Stomach (tissue), 9 donors: ENCODE measurements around the gene CAPN15. TPM values are rescaled to one million over a fixed set of nuclear protein-coding genes. Genes with fewer than 3 reads are reported as not detected.

Experiments used
- DNase-seq, 2 donors: peaks; one replicate each; pipeline versions ENCODE4 v3.0.0 to v3.0.0-alpha.2; 2013 to 2019
- H3K27ac ChIP-seq, 5 donors: fragments of 200-600 bp in 4 of 5; sonication (generic) in 4 of 5; one replicate each; pipeline ENCODE4 v1.5.1; 2013 to 2019; ENCODE audit warnings: mild to moderate bottlenecking in 1 of 5, moderate library complexity in 1 of 5
- H3K27me3 ChIP-seq, 3 donors: fragments of 200-600 bp; sonication (generic); one replicate each; pipeline ENCODE4 v1.5.1; 2017 to 2019; ENCODE audit warnings: mixed run types in 1 of 3
- H3K36me3 ChIP-seq, 4 donors: fragments of 200-600 bp; sonication (generic); 1 replicate in 3 of 4; 2 replicates in 1 of 4; pipeline ENCODE4 v1.5.1; 2016 to 2019
- H3K4me1 ChIP-seq, 4 donors: fragments of 200-600 bp; sonication (generic); one replicate each; pipeline ENCODE4 v1.5.1; 2016 to 2019
- H3K4me3 ChIP-seq, 4 donors: fragments of 200-600 bp; sonication (generic) in 3 of 4; one replicate each; pipeline ENCODE4 v1.5.1; 2016 to 2019; ENCODE audit warnings: mild to moderate bottlenecking in 1 of 4
- H3K9me3 ChIP-seq, 4 donors: fragments of 200-600 bp; sonication (generic); one replicate each; pipeline ENCODE4 v1.5.1; 2016 to 2019
- CTCF ChIP-seq, 7 experiments: fragments of 450-650 bp in 4 of 7; fragments of 200-600 bp in 3 of 7; sonication (generic) in 3 of 7; IDR thresholded peaks; one replicate each; pipeline ENCODE4 v1.5.1; 2016 to 2019; ENCODE audit warnings: antibody characterized with exemption in 7 of 7, control low read depth in 2 of 7, mild to moderate bottlenecking in 1 of 7
- EP300 ChIP-seq: sonication (generic); formaldehyde crosslinking; IDR thresholded peaks from one replicate; pipeline ENCODE4 v1.6.1; 2017; ENCODE audit warnings: antibody characterized with exemption
- POLR2A ChIP-seq, 4 donors: fragments of 450-650 bp; IDR thresholded peaks; one replicate each; pipeline ENCODE4 v1.6.1; 2016; ENCODE audit warnings: antibody characterized with exemption in 4 of 4, control low read depth in 2 of 4, mild to moderate bottlenecking in 1 of 4, moderate library complexity in 1 of 4
- POLR2AphosphoS5 ChIP-seq, 3 donors: sonication (generic); formaldehyde crosslinking; IDR thresholded peaks; one replicate each; pipeline ENCODE4 v1.6.1; 2016; ENCODE audit warnings: antibody characterized with exemption in 3 of 3
- WGBS, 5 donors: extraction: QIAGEN DNeasy Blood & Tissue Kit in 3 of 5; methylation state at CpG; one replicate each; pipeline versions ENCODE4 v1.1.5 to v1.1.7; 2013 to 2018; 5-methylcytosine and 5-hydroxymethylcytosine counted together
- intact Hi-C: fragments of 100-400 bp; cut with DNase I; formaldehyde crosslinking; loops from one replicate; pipeline ENCODE4 v1.15.1; 2023; ENCODE audit warnings: low total_unique reads
- polyA plus RNA-seq, 3 donors: library from polyadenylated mRNA; stranded (reverse); fragments of 200-250 nt; gene quantifications; one replicate each; pipeline ENCODE4 v1.2.3, GENCODE V29; 2013
- total RNA-seq, 5 donors: library from RNA; depleted of rRNA; stranded (reverse); fragments of >200 nt; gene quantifications; one replicate each; pipeline versions ENCODE4 v1.1.0 to v1.2.3, GENCODE V29; 2014 to 2016
- donor health status: healthy with polysubstance abuse.
- donor health status: Bipolar disorder and iron deficiency.
- donor health status: healthy.

CAPN15 gene
- total and polyA plus RNA-seq, 8 donors = 25.2 to 235 (median 35.0) TPM

GRCh38 chr16:524274-525040, 3.1 kb upstream of the CAPN15 start:
- WGBS, 5 donors = 74 to 78% (median 77%) methylated on average over 20 to 24 of the region's 24 CpGs
- intact Hi-C loops = no loop called here
- H3K27ac ChIP-seq = no peak overlapping the region
- no peaks in the 10 kb centered on the region for H3K9me3 ChIP-seq
- no peaks in the 10 kb centered on the region for H3K27me3 ChIP-seq
- H3K4me1 ChIP-seq = peaks cover 27 to 51% (median 47%) of the 10 kb centered on the region in 4 donors
- TF ChIP-seq CTCF (IDR thresholded peaks at IDR 0.05) = no peak
- TF ChIP-seq POLR2AphosphoS5 (IDR thresholded peaks at IDR 0.05) = no peak
- TF ChIP-seq EP300 = no peak
- TF ChIP-seq POLR2A (IDR thresholded peaks at IDR 0.05) = no peak
- DNase-seq = no peak
- H3K4me3 ChIP-seq = no peak overlapping the region
- peaks cover 15 to 21% (median 18%) of the 10 kb centered on the region in 4 donors for H3K36me3 ChIP-seq

- intact Hi-C loops = no loop called here
- Histone ChIP-seq H3K4me1 (peaks cover 34 to 58% (median 54%) of the 10 kb centered on the region in 4 donors), H3K36me3 (peaks cover 8 to 18% (median 14%) of the 10 kb centered on the region in 4 donors), H3K27ac (peak overlapping the region in 1 of 5 donors; percentile 98), H3K4me3 (no peak overlapping the region), H3K9me3 (no peaks in the 10 kb centered on the region), H3K27me3 (no peaks in the 10 kb centered on the region)
- TF ChIP-seq POLR2AphosphoS5 (IDR thresholded peaks at IDR 0.05) (no peak), CTCF (IDR thresholded peaks at IDR 0.05) (no peak), EP300 (no peak), POLR2A (IDR thresholded peaks at IDR 0.05) (no peak)
- no peak for DNase-seq
- 82 to 94% (median 93%) methylated on average over 7 to 8 of the region's 8 CpGs for WGBS, 5 donors
Measured at GRCh38 chr16:525123-525519, 2.4 kb upstream of the CAPN15 start.

- WGBS, 5 donors = 61 to 76% (median 68%) methylated on average over 13 of the region's 13 CpGs
- TF ChIP-seq EP300 (no peak), POLR2AphosphoS5 (IDR thresholded peaks at IDR 0.05) (peak in 1 of 3 donors; percentile 4)
- DNase-seq = peak in 1 of 2 donors; percentile 66
- Histone ChIP-seq H3K4me3 (peak overlapping the region; percentile 64 to 90 (median 78)), H3K27ac (peak overlapping the region in 4 of 5 donors; percentile 8 to 98 (median 96)), H3K9me3 (no peaks in the 10 kb centered on the region), H3K4me1 (peaks cover 39 to 63% (median 59%) of the 10 kb centered on the region in 4 donors), H3K27me3 (no peaks in the 10 kb centered on the region), H3K36me3 (peaks cover 4 to 14% (median 9%) of the 10 kb centered on the region in 4 donors)
- intact Hi-C loops = no loop called here
Measured at GRCh38 chr16:525520-526180, 1.9 kb upstream of the CAPN15 start.

GRCh38 chr16:526181-527014, 1.1 kb upstream of the CAPN15 start:
- Histone ChIP-seq H3K36me3 (peaks cover 0 to 7% (median 4%) of the 10 kb centered on the region in 4 donors), H3K4me1 (peaks cover 40 to 68% (median 61%) of the 10 kb centered on the region in 4 donors), H3K4me3 (peak overlapping the region; percentile 64 to 90 (median 78)), H3K9me3 (no peaks in the 10 kb centered on the region), H3K27ac (peak overlapping the region; percentile 95 to 99 (median 98)), H3K27me3 (no peaks in the 10 kb centered on the region)
- no peak for TF ChIP-seq CTCF (IDR thresholded peaks at IDR 0.05)
- TF ChIP-seq EP300 = no peak
- TF ChIP-seq POLR2AphosphoS5 (IDR thresholded peaks at IDR 0.05) = no peak
- TF ChIP-seq POLR2A (IDR thresholded peaks at IDR 0.05) = no peak
- intact Hi-C loops = no loop called here
- DNase-seq = peak; percentile 69 to 83
- WGBS, 5 donors = 2 to 11% (median 8%) methylated on average over 22 to 26 of the region's 26 CpGs
